NCI-H226 (cell line): Measurements from ENCODE around the gene NPR3.

Experiments used
- DNase-seq: peaks from one replicate; pipeline ENCODE4 v3.0.0-alpha.2; 2015

Gene NPR3

GRCh38 chr5:32710550-32711361, at the start of gene NPR3:
Gene NPR3, plus strand, starts transcription at chr5:32711321. Its CDS starts 456 bp downstream, at chr5:32711777.
- no peak for DNase-seq

- no peak for DNase-seq
Measured at GRCh38 chr5:32664523-32664922, 46.6 kb upstream of the NPR3 start.

GRCh38 chr5:32668552-32668951, 42.6 kb upstream of the NPR3 start:
- DNase-seq, result no peak

- DNase-seq, result no peak
Measured at GRCh38 chr5:32673272-32673671, 37.8 kb upstream of the NPR3 start.

GRCh38 chr5:32677023-32677422, 34.1 kb upstream of the NPR3 start:
- DNase-seq, result no peak

GRCh38 chr5:32678472-32678871, 32.6 kb upstream of the NPR3 start:
- DNase-seq, result no peak

GRCh38 chr5:32679218-32679617, 31.9 kb upstream of the NPR3 start:
- DNase-seq, result peak; percentile 37

- no peak for DNase-seq
Measured at GRCh38 chr5:32680183-32680582, 30.9 kb upstream of the NPR3 start.

- no peak for DNase-seq
Measured at GRCh38 chr5:32683125-32683524, 28.0 kb upstream of the NPR3 start.

GRCh38 chr5:32684260-32684659, 26.9 kb upstream of the NPR3 start:
- no peak for DNase-seq

- DNase-seq, result no peak
Measured at GRCh38 chr5:32686799-32687498, 24.2 kb upstream of the NPR3 start.

GRCh38 chr5:32687499-32687831, 23.7 kb upstream of the NPR3 start:
- peak; percentile 70 for DNase-seq

GRCh38 chr5:32690153-32690552, 21.0 kb upstream of the NPR3 start:
- DNase-seq, result no peak

GRCh38 chr5:32690666-32691065, 20.5 kb upstream of the NPR3 start:
- no peak for DNase-seq

GRCh38 chr5:32692036-32692746, 18.9 kb upstream of the NPR3 start:
- DNase-seq, result peak; percentile 59

- DNase-seq, result no peak
Measured at GRCh38 chr5:32703957-32704356, 7.2 kb upstream of the NPR3 start.

- DNase-seq, result peak; percentile 32
Measured at GRCh38 chr5:32707418-32707997, 3.6 kb upstream of the NPR3 start.

- no peak for DNase-seq
Measured at GRCh38 chr5:32708949-32709348, 2.2 kb upstream of the NPR3 start.

- peak; percentile 74 for DNase-seq
Measured at GRCh38 chr5:32709750-32710549, 1.2 kb upstream of the NPR3 start.

GRCh38 chr5:32711362-32711680, 200 bp downstream of the NPR3 start:
- DNase-seq, result no peak

- no peak for DNase-seq
Measured at GRCh38 chr5:32711681-32712480, 760 bp downstream of the NPR3 start.
